Tibial nerve (tissue), 4 donors: ENCODE data around the gene LRRC49. TPM values are rescaled to one million over a fixed set of nuclear protein-coding genes. Genes with fewer than 3 reads are reported as not detected.
"Not testable (repeated sequence)": the region's sequence is repeated elsewhere in the genome, so short reads cannot be mapped to it uniquely, and the experiment has no call there.

Experiments used
- DNase-seq, 2 donors: peaks; one replicate each; pipeline ENCODE4 v3.0.0-alpha.2; 2019; ENCODE audit warnings: low spot score in 2 of 2
- H3K27ac ChIP-seq, 4 donors: fragments of 200-600 bp; sonication (generic) in 3 of 4; one replicate each; pipeline ENCODE4 v1.5.1; 2017 to 2019; ENCODE audit warnings: mild to moderate bottlenecking in 1 of 4
- H3K27me3 ChIP-seq, 2 donors: fragments of 200-600 bp; sonication (generic) in 1 of 2; one replicate each; pipeline versions ENCODE4 v1.5.1 to v1.6.0; 2017 to 2019
- H3K36me3 ChIP-seq, 3 donors: fragments of 200-600 bp; sonication (generic); one replicate each; pipeline ENCODE4 v1.5.1; 2018 to 2019
- H3K4me1 ChIP-seq, 4 donors: fragments of 200-600 bp; sonication (generic) in 3 of 4; one replicate each; pipeline ENCODE4 v1.5.1; 2017 to 2019
- H3K4me3 ChIP-seq, 4 donors: fragments of 200-600 bp; sonication (generic) in 3 of 4; one replicate each; pipeline ENCODE4 v1.5.1; 2017 to 2019; ENCODE audit warnings: mild to moderate bottlenecking in 1 of 4, moderate library complexity in 1 of 4
- H3K9me3 ChIP-seq, 4 donors: fragments of 200-600 bp; sonication (generic) in 3 of 4; one replicate each; pipeline ENCODE4 v1.5.1; 2017 to 2019
- CTCF ChIP-seq, 5 experiments: fragments of 200-600 bp in 3 of 5; fragments of 450-650 bp in 2 of 5; sonication (generic) in 3 of 5; IDR thresholded peaks; one replicate each; pipeline ENCODE4 v1.5.1; 2016 to 2019; ENCODE audit warnings: antibody characterized with exemption in 5 of 5, mild to moderate bottlenecking in 3 of 5, moderate library complexity in 2 of 5
- EP300 ChIP-seq, 2 donors: sonication (generic); formaldehyde crosslinking; IDR thresholded peaks; one replicate each; pipeline ENCODE4 v1.6.1; 2017; ENCODE audit warnings: antibody characterized with exemption in 2 of 2, mild to moderate bottlenecking in 1 of 2
- POLR2A ChIP-seq, 2 donors: fragments of 450-650 bp; IDR thresholded peaks; one replicate each; pipeline ENCODE4 v1.6.1; 2017; ENCODE audit warnings: antibody characterized with exemption in 2 of 2, mild to moderate bottlenecking in 2 of 2, moderate library complexity in 2 of 2
- WGBS, 2 donors: methylation state at CpG; one replicate each; pipeline ENCODE4 v1.1.5; 2018; 5-methylcytosine and 5-hydroxymethylcytosine counted together
- total RNA-seq, 4 donors: library from RNA; depleted of rRNA; stranded (reverse); fragments of >200 nt; gene quantifications; one replicate each; pipeline ENCODE4 v1.1.0, GENCODE V29; 2016

The LRRC49 gene
- total RNA-seq, 4 donors from 2014 or later, result 8.8 to 11.1 (median 9.5) TPM

GRCh38 chr15:71002316-71002715, 109.7 kb downstream of the LRRC49 start:
- Histone ChIP-seq H3K27ac (no peak overlapping the region), H3K9me3 (peaks cover 0 to 13% (median 0%) of the 10 kb centered on the region in 4 donors), H3K4me1 (no peaks in the 10 kb centered on the region), H3K27me3 (no peaks in the 10 kb centered on the region), H3K36me3 (peaks cover 0 to 36% (median 0%) of the 10 kb centered on the region in 3 donors), H3K4me3 (no peak overlapping the region)
- TF ChIP-seq EP300 (IDR thresholded peaks at IDR 0.05) (no peak), CTCF (IDR thresholded peaks at IDR 0.05) (no peak), POLR2A (IDR thresholded peaks at IDR 0.05) (no peak)
- WGBS, 2 donors, result 67 to 89% methylated on average over 1 of the region's 1 CpG
- no peak for DNase-seq

- H3K27me3 ChIP-seq, result no peaks in the 10 kb centered on the region
- H3K4me3 ChIP-seq, result no peak overlapping the region
- DNase-seq, result no peak
- no peaks in the 10 kb centered on the region for H3K4me1 ChIP-seq
- peaks cover 0 to 10% (median 0%) of the 10 kb centered on the region in 4 donors for H3K9me3 ChIP-seq
- H3K36me3 ChIP-seq, result peaks cover 0 to 28% (median 0%) of the 10 kb centered on the region in 3 donors
- TF ChIP-seq EP300 (IDR thresholded peaks at IDR 0.05) (no peak), CTCF (IDR thresholded peaks at IDR 0.05) (no peak), POLR2A (IDR thresholded peaks at IDR 0.05) (no peak)
- no peak overlapping the region for H3K27ac ChIP-seq
These were observed 110.7 kb downstream of the LRRC49 start for GRCh38 chr15:71003319-71003718.

- H3K27me3 ChIP-seq, result not testable (repeated sequence)
These were observed 111.9 kb downstream of the LRRC49 start for GRCh38 chr15:71004506-71004905.

GRCh38 chr15:71005895-71006294, 113.3 kb downstream of the LRRC49 start:
- Histone ChIP-seq H3K9me3 (no peaks in the 10 kb centered on the region), H3K36me3 (peaks cover 0 to 5% (median 3%) of the 10 kb centered on the region in 3 donors), H3K27me3 (no peaks in the 10 kb centered on the region), H3K4me3 (no peak overlapping the region), H3K4me1 (no peaks in the 10 kb centered on the region), H3K27ac (no peak overlapping the region)
- no peak for DNase-seq
- no peak for TF ChIP-seq POLR2A (IDR thresholded peaks at IDR 0.05)
- no peak for TF ChIP-seq EP300 (IDR thresholded peaks at IDR 0.05)
- TF ChIP-seq CTCF (IDR thresholded peaks at IDR 0.05), result no peak
- WGBS, 2 donors, result 67 to 69% methylated on average over 1 of the region's 1 CpG

More at GRCh38 chr15:71004506-71004905, 111.9 kb downstream of the LRRC49 start:
- H3K9me3 ChIP-seq, H3K4me1 ChIP-seq, H3K27ac ChIP-seq, H3K4me3 ChIP-seq, DNase-seq: not testable (repeated sequence)
- 99% methylated on average over 4 of the region's 4 CpGs for WGBS, 2 donors
- peaks cover 0 to 16% (median 3%) of the 10 kb centered on the region in 3 donors for H3K36me3 ChIP-seq

- 69 to 78% methylated on average over 2 of the region's 2 CpGs for WGBS, 2 donors
- no peaks in the 10 kb centered on the region for H3K9me3 ChIP-seq
- no peak for TF ChIP-seq CTCF (IDR thresholded peaks at IDR 0.05)
- no peak for TF ChIP-seq POLR2A (IDR thresholded peaks at IDR 0.05)
- no peak for TF ChIP-seq EP300 (IDR thresholded peaks at IDR 0.05)
- H3K36me3 ChIP-seq, result peaks cover 0 to 4% (median 3%) of the 10 kb centered on the region in 3 donors
- no peak overlapping the region for H3K27ac ChIP-seq
- no peaks in the 10 kb centered on the region for H3K4me1 ChIP-seq
- DNase-seq, result no peak
- no peaks in the 10 kb centered on the region for H3K27me3 ChIP-seq
- no peak overlapping the region for H3K4me3 ChIP-seq
These were observed 115.7 kb downstream of the LRRC49 start for GRCh38 chr15:71008250-71008870.
